SK-N-SH (cell line): ENCODE results near the gene SYT11. TPM values are rescaled to one million over a fixed set of nuclear protein-coding genes. Genes with fewer than 3 reads are reported as not detected.

ENCODE experiments used
- CTCF ChIA-PET: fragments of 300-600, 350-600 bp; formaldehyde crosslinking; extraction: SDS; loops from one replicate; lab custom pipeline; 2021; lab: Yijun Ruan, JAX
- POLR2A ChIA-PET: fragments of 350-600 bp; sonication (Branson Sonifier 250); formaldehyde crosslinking; extraction: SDS; loops from one replicate; lab custom pipeline; 2020; ENCODE audit warnings: antibody characterized with exemption, inconsistent platforms; lab: Yijun Ruan, JAX
- DNase-seq: peaks from one replicate; pipeline ENCODE4 v3.0.0; 2012
- H2AFZ ChIP-seq: fragments of 200-600 bp; sonication (generic); 2 replicates; pipeline ENCODE4 v1.8.1; 2016; ENCODE audit warnings: antibody characterized with exemption, mild to moderate bottlenecking, low read depth
- H3F3A ChIP-seq: fragments of 200-600 bp; sonication (generic); replicated peaks from 2 replicates; pipeline ENCODE3; 2016; ENCODE audit warnings: antibody characterized with exemption, mild to moderate bottlenecking; ENCODE audit not compliant: insufficient read depth
- H3K27ac ChIP-seq, 2 experiments: fragments of 200-500 bp in 1 of 2; fragments of 200-600 bp in 1 of 2; sonication (Bioruptor generic) in 1 of 2; sonication (generic), shearing (Covaris generic) in 1 of 2; 2 replicates each; pipeline versions ENCODE4 v1.5.1 to v1.6.1; 2014 to 2016; ENCODE audit warnings: low read depth in 2 of 2, inconsistent platforms in 1 of 2, low read length in 1 of 2, mild to moderate bottlenecking in 1 of 2, mixed read lengths in 1 of 2
- H3K27me3 ChIP-seq: fragments of 200-600 bp; sonication (generic), shearing (Covaris generic); 2 replicates; pipeline ENCODE4 v1.6.1; 2016; ENCODE audit warnings: mixed run types; ENCODE audit not compliant: insufficient read depth
- H3K36me3 ChIP-seq, 2 experiments: fragments of 200-500 bp in 1 of 2; fragments of 200-600 bp in 1 of 2; sonication (Bioruptor generic) in 1 of 2; sonication (generic) in 1 of 2; replicated peaks in 1 of 2; 2 replicates each; pipeline versions ENCODE3 to v1.5.1; 2014 to 2016; ENCODE audit warnings: low read length in 1 of 2, mild to moderate bottlenecking in 1 of 2; ENCODE audit not compliant: insufficient read depth in 2 of 2, control insufficient read depth in 1 of 2
- H3K4me1 ChIP-seq, 2 experiments: fragments of 200-500 bp in 1 of 2; fragments of 200-600 bp in 1 of 2; sonication (Bioruptor generic) in 1 of 2; sonication (generic), shearing (Covaris generic) in 1 of 2; 2 replicates each; pipeline versions ENCODE4 v1.5.1 to v1.6.1; 2014 to 2016; ENCODE audit warnings: low read depth in 1 of 2, low read length in 1 of 2, mixed run types in 1 of 2; ENCODE audit not compliant: insufficient read depth in 2 of 2, control insufficient read depth in 1 of 2
- H3K4me2 ChIP-seq: fragments of 200-600 bp; sonication (generic), shearing (Covaris generic); 2 replicates; pipeline ENCODE4 v1.6.1; 2017; ENCODE audit warnings: mixed run types
- H3K4me3 ChIP-seq, 2 experiments: fragments of 200-500 bp in 1 of 2; fragments of 200-600 bp in 1 of 2; sonication (Bioruptor generic) in 1 of 2; sonication (generic), shearing (Covaris generic) in 1 of 2; 2 replicates each; pipeline versions ENCODE4 v1.5.1 to v1.8.1; 2014 to 2016; ENCODE audit warnings: low read depth in 2 of 2, inconsistent platforms in 1 of 2, low read length in 1 of 2, mild to moderate bottlenecking in 1 of 2, mixed read lengths in 1 of 2, moderate library complexity in 1 of 2
- H3K79me2 ChIP-seq: fragments of 200-600 bp; sonication (generic); 2 replicates; pipeline ENCODE4 v1.8.1; 2017; ENCODE audit warnings: mild to moderate bottlenecking; ENCODE audit not compliant: insufficient read depth
- H3K9ac ChIP-seq: fragments of 200-600 bp; sonication (generic); 2 replicates; pipeline ENCODE4 v1.6.1; 2017; ENCODE audit warnings: mixed run types
- H3K9me2 ChIP-seq: fragments of 200-600 bp; sonication (generic); 2 replicates; pipeline ENCODE4 v1.6.1; 2017; ENCODE audit warnings: mixed run types
- H3K9me3 ChIP-seq: fragments of 200-600 bp; sonication (generic); 2 replicates; pipeline ENCODE4 v1.6.1; 2017; ENCODE audit warnings: mixed run types, mild to moderate bottlenecking, moderate library complexity
- H4K20me1 ChIP-seq: fragments of 200-600 bp; sonication (generic); 2 replicates; pipeline ENCODE4 v1.6.1; 2017; ENCODE audit warnings: mild to moderate bottlenecking, mixed run types; ENCODE audit not compliant: insufficient read depth
- ELF1 ChIP-seq: IDR thresholded peaks from 2 replicates; pipeline ENCODE4 v1.4.0; 2012
- EP300 ChIP-seq, 2 experiments: IDR thresholded peaks; 2 replicates each; pipeline versions ENCODE4 v1.4.0 to v1.6.1; 2012; ENCODE audit warnings: borderline replicate concordance in 1 of 2, low read depth in 1 of 2, low read length in 1 of 2
- EZH2phosphoT487 ChIP-seq: fragments of 200-600 bp; sonication (generic); IDR thresholded peaks from 2 replicates; pipeline ENCODE4 v1.6.1; 2017; ENCODE audit warnings: low read depth, mixed run types, mild to moderate bottlenecking, antibody characterized with exemption, moderate library complexity, borderline replicate concordance
- GATA2 ChIP-seq: sonication (generic); formaldehyde crosslinking; IDR thresholded peaks from 2 replicates; pipeline ENCODE4 v1.5.0; 2020; ENCODE audit warnings: mild to moderate bottlenecking, missing genetic modification reagents
- JUND ChIP-seq: IDR thresholded peaks from 2 replicates; pipeline ENCODE4 v1.4.0; 2012
- MXI1 ChIP-seq: IDR thresholded peaks from 2 replicates; pipeline ENCODE4 v1.6.1; 2012; ENCODE audit warnings: mild to moderate bottlenecking, low read depth, low read length, improper control_type of control experiment
- NFIC ChIP-seq: IDR thresholded peaks from 2 replicates; pipeline ENCODE4 v1.4.0; 2012; ENCODE audit warnings: borderline replicate concordance
- SIN3A ChIP-seq: IDR thresholded peaks from 2 replicates; pipeline ENCODE4 v1.6.1; 2012; ENCODE audit warnings: low read depth, mild to moderate bottlenecking, low read length, moderate library complexity, borderline replicate concordance
- WGBS: methylation state at CpG from one replicate; pipeline ENCODE4 v1.1.6; 2017; ENCODE audit warnings: low lambda C conversion rate; 5-methylcytosine and 5-hydroxymethylcytosine counted together
- polyA plus RNA-seq, 3 experiments: library from polyadenylated mRNA; depleted of rRNA; stranded (reverse); fragments of >200 nt; gene quantifications; 2 replicates each; pipeline ENCODE4 v1.2.3, GENCODE V29; 2012
- TF ChIP-seq, protein P1 (sequence below): fragments of 200-600 bp; sonication (generic); IDR thresholded peaks from 2 replicates; pipeline ENCODE4 v1.6.1; 2017; ENCODE audit warnings: antibody characterized with exemption, mild to moderate bottlenecking, moderate library complexity
- TF ChIP-seq, protein P2 (sequence below): IDR thresholded peaks from 2 replicates; pipeline ENCODE4 v1.4.0; 2012; ENCODE audit warnings: low read depth, borderline replicate concordance
- TF ChIP-seq, protein P3 (sequence below): IDR thresholded peaks from 2 replicates; pipeline ENCODE4 v1.4.0; 2012; ENCODE audit warnings: low read depth

The SYT11 gene
- polyA plus RNA-seq, 1 of the 3 experiments (the other 2 are of a cell fraction): 26.7 TPM

DNA sequence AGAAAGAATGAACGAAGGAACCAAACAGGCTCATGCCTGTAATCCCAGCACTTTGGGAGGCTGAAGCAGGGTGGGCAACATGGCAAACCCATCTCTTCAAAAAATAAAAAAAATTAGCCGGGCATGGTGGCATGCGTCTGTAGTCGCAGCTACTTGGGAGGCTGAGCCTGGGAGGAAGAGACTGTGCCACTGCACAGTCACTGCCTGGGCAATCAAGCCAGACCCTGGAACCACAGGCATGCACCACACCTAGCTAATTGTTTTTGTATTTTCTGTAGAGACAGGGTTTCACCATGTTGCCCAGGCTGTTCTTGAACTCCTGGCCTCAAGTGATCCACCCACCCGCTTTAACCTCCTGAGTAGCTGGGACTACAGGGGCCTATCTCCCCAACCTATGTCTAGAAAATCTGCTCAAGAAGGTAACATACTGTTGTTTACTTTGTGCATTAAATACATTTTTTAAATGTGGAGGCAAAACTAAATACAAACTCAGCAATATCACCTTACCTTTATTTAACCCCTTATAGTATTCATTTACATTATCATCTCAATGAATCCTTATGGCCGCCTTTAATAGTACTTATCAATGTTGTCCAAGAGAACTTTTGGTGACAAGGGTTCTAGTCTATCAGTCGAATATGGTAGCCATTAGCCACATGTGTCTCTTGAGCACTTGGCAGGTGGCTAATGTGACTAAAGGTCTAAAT is 72.1 kb downstream of the SYT11 start:
- Histone ChIP-seq H4K20me1 (peaks cover 42% of the 10 kb centered on the region), H3K4me1 (peaks cover 19 to 20% of the 10 kb centered on the region in 2 experiments), H3K9me2 (no peaks in the 10 kb centered on the region), H3K79me2 (peaks cover 83% of the 10 kb centered on the region), H2AFZ (no peak overlapping the region), H3K4me2 (peak overlapping the region; percentile 97), H3K9ac (peak overlapping the region; percentile 98), H3K36me3 (peaks cover 51 to 61% of the 10 kb centered on the region in 2 experiments), H3K27me3 (no peaks in the 10 kb centered on the region), H3F3A (peaks cover 30% of the 10 kb centered on the region), H3K4me3 (peak overlapping the region; percentile 17 to 86), H3K27ac (peak overlapping the region in 1 of 2 experiments; percentile 30; a peak in 1 of 4 replicates), H3K9me3 (no peaks in the 10 kb centered on the region)
- ChIA-PET POLR2A (interaction anchor here (0.6 to 1.9 kb wide), 6 partner anchors 9 to 151 kb away, joined by 3 to 4 read pairs (median 4); partner anchors contain the start of genes MEX3A and SYT11), CTCF (interaction anchor here (3.5 kb wide), 1 partner anchor 58 kb away, joined by 20 read pairs; no protein-coding TSS in a partner anchor)
- DNase-seq: no peak
- 21% methylated on average over 7 of the region's 7 CpGs for WGBS
- TF ChIP-seq SIN3A (peak; percentile 46; the same call in 1 of the 2 replicates), EP300 (IDR thresholded peaks at IDR 0.05; ENCODE audit: borderline replicate concordance in 1 of 2, low read depth in 1 of 2, low read length in 1 of 2) (no peak)

DNA sequence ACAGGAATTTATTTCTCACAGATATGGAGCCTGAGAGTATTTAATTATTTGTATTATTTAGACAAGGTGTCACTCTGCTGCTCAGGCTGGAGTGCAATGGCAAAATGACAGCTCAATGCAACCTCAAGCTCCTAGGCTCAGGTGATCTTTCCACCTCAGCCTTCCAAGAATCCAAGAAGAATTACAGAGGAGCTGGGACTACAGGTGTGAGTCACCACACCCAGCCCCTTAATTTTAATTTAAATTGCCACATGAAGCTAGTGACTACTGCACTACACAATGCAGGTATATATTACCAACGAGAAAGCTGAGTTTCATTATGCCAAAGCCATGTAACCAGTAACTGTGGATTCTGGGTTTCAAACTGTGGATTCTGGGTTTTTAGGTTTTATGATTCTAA is 72.7 kb downstream of the SYT11 start:
- peak overlapping the region; percentile 98; the same call in 1 of the 2 replicates for H3K9ac ChIP-seq

DNA sequence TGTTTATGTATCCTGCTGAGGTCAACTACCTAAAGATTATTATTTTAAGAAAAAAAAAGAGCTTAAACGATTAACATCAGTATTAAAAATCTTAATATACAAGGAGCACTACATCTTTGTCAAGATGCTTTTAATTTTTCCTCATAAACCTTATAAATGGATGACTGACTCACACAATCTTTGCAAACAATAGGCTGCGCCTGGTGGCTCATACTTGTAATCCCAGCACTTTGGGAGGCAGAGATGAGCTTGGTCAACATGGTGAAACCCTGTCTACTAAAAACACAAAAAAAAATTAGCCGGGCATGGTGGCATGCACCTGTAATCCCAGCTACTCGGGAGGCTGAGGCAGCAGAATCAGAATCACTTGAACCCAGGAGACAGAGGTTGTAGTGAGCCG is 73.1 kb downstream of the SYT11 start:
- Histone ChIP-seq H3K4me3 (peak overlapping the region; percentile 76 to 86; a peak in 3 of 4 replicates), H3K36me3 (peaks cover 41 to 51% of the 10 kb centered on the region in 2 experiments), H3F3A (peaks cover 22% of the 10 kb centered on the region), H3K4me1 (peaks cover 19 to 20% of the 10 kb centered on the region in 2 experiments), H3K27me3 (no peaks in the 10 kb centered on the region), H3K9ac (peak overlapping the region; percentile 98; the same call in 1 of the 2 replicates), H3K9me3 (no peaks in the 10 kb centered on the region), H3K4me2 (peak overlapping the region; percentile 97), H3K79me2 (peaks cover 73% of the 10 kb centered on the region), H3K27ac (no peak overlapping the region), H4K20me1 (peaks cover 42% of the 10 kb centered on the region), H2AFZ (no peak overlapping the region), H3K9me2 (no peaks in the 10 kb centered on the region)
- 36% methylated on average over 5 of the region's 5 CpGs for WGBS
- no peak for TF ChIP-seq MXI1
- TF ChIP-seq GATA2 (CRISPR knock-in tag): no peak
- no peak for TF ChIP-seq EZH2phosphoT487
- TF ChIP-seq, protein P1, sequence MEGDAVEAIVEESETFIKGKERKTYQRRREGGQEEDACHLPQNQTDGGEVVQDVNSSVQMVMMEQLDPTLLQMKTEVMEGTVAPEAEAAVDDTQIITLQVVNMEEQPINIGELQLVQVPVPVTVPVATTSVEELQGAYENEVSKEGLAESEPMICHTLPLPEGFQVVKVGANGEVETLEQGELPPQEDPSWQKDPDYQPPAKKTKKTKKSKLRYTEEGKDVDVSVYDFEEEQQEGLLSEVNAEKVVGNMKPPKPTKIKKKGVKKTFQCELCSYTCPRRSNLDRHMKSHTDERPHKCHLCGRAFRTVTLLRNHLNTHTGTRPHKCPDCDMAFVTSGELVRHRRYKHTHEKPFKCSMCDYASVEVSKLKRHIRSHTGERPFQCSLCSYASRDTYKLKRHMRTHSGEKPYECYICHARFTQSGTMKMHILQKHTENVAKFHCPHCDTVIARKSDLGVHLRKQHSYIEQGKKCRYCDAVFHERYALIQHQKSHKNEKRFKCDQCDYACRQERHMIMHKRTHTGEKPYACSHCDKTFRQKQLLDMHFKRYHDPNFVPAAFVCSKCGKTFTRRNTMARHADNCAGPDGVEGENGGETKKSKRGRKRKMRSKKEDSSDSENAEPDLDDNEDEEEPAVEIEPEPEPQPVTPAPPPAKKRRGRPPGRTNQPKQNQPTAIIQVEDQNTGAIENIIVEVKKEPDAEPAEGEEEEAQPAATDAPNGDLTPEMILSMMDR: no peak
- TF ChIP-seq, protein P2, sequence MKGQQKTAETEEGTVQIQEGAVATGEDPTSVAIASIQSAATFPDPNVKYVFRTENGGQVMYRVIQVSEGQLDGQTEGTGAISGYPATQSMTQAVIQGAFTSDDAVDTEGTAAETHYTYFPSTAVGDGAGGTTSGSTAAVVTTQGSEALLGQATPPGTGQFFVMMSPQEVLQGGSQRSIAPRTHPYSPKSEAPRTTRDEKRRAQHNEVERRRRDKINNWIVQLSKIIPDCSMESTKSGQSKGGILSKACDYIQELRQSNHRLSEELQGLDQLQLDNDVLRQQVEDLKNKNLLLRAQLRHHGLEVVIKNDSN: no peak
- ChIA-PET POLR2A (interaction anchor here (1.0 to 1.9 kb wide), 4 partner anchors 8 to 150 kb away, joined by 3 to 4 read pairs (median 4); partner anchors contain the start of genes MEX3A and SYT11), CTCF (interaction anchor here (0.6 to 3.5 kb wide), 9 partner anchors 9 to 134 kb away, joined by 3 to 20 read pairs (median 3); partner anchors contain the start of gene ARHGEF2)
- DNase-seq: no peak

More for the DNA sequence above, 72.7 kb downstream of the SYT11 start:
- no peaks in the 10 kb centered on the region for H3K9me2 ChIP-seq
- peak overlapping the region; percentile 97 for H3K4me2 ChIP-seq
- no peaks in the 10 kb centered on the region for H3K27me3 ChIP-seq
- no peak for DNase-seq
- H4K20me1 ChIP-seq: peaks cover 42% of the 10 kb centered on the region
- ChIA-PET POLR2A (interaction anchor here (0.6 to 1.9 kb wide), 5 partner anchors 8 to 151 kb away, joined by 3 to 4 read pairs (median 4); partner anchors contain the start of genes MEX3A and SYT11), CTCF (interaction anchor here (0.6 to 3.5 kb wide), 8 partner anchors 8 to 134 kb away, joined by 3 to 20 read pairs (median 4); no protein-coding TSS in a partner anchor)
- WGBS: 17% methylated on average over 1 of the region's 1 CpG
- no peak overlapping the region for H3K27ac ChIP-seq
- no peak overlapping the region for H2AFZ ChIP-seq
- peaks cover 26% of the 10 kb centered on the region for H3F3A ChIP-seq
- peaks cover 19 to 20% of the 10 kb centered on the region in 2 experiments for H3K4me1 ChIP-seq
- H3K36me3 ChIP-seq: peaks cover 45 to 55% of the 10 kb centered on the region in 2 experiments
- peaks cover 77% of the 10 kb centered on the region for H3K79me2 ChIP-seq
- no peaks in the 10 kb centered on the region for H3K9me3 ChIP-seq
- TF ChIP-seq, protein P3, sequence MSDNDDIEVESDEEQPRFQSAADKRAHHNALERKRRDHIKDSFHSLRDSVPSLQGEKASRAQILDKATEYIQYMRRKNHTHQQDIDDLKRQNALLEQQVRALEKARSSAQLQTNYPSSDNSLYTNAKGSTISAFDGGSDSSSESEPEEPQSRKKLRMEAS: no peak
- no peak for TF ChIP-seq ELF1
- TF ChIP-seq NFIC: no peak
- no peak for TF ChIP-seq JUND
- TF ChIP-seq MXI1: no peak
- peak overlapping the region; percentile 17 to 86; a peak in 3 of 4 replicates for H3K4me3 ChIP-seq
